EL (cell line): ENCODE results near the gene LIF.
"Not testable (repeated sequence)": the region's sequence is repeated elsewhere in the genome, so short reads cannot be mapped to it uniquely, and the experiment has no call there.

ENCODE experiments used
- DNase-seq: peaks from one replicate; pipeline ENCODE4 v3.0.0-alpha.2; 2016

Gene LIF

GRCh38 chr22:30241576-30242371, 4.8 kb downstream of the LIF start:
- DNase-seq, result no peak

- peak; percentile 56 for DNase-seq
Observed at GRCh38 chr22:30240541-30241417, 5.8 kb downstream of the LIF start.

GRCh38 chr22:30239488-30240405, 6.8 kb downstream of the LIF start:
- no peak for DNase-seq

GRCh38 chr22:30238661-30239487, 7.7 kb downstream of the LIF start:
- peak; percentile 31 for DNase-seq

- DNase-seq, result no peak
Observed at GRCh38 chr22:30238136-30238535, 8.4 kb downstream of the LIF start.

- DNase-seq, result no peak
Observed at GRCh38 chr22:30236875-30237274, 9.7 kb downstream of the LIF start.

- DNase-seq, result peak; percentile 98
Observed at GRCh38 chr22:30235687-30236170, 10.8 kb downstream of the LIF start.

- DNase-seq, result peak; percentile 48
Observed at GRCh38 chr22:30234786-30235470, 11.6 kb downstream of the LIF start.

GRCh38 chr22:30234325-30234724, 12.2 kb downstream of the LIF start:
- DNase-seq, result not testable (repeated sequence)

GRCh38 chr22:30233582-30233981, 13.0 kb downstream of the LIF start:
- DNase-seq, result no peak

GRCh38 chr22:30232716-30233218, 13.8 kb downstream of the LIF start:
- DNase-seq, result no peak

- no peak for DNase-seq
Observed at GRCh38 chr22:30230787-30231461, 15.6 kb downstream of the LIF start.

GRCh38 chr22:30230330-30230729, 16.2 kb downstream of the LIF start:
- no peak for DNase-seq

- DNase-seq, result peak; percentile 95
Observed at GRCh38 chr22:30228509-30229359, 17.8 kb downstream of the LIF start.

GRCh38 chr22:30227438-30228228, 18.9 kb downstream of the LIF start:
- DNase-seq, result no peak

- DNase-seq, result peak; percentile 47
Observed at GRCh38 chr22:30226192-30226832, 20.2 kb downstream of the LIF start.

- no peak for DNase-seq
Observed at GRCh38 chr22:30225220-30225927, 21.2 kb downstream of the LIF start.
